B cell (primary cell): ENCODE data around the gene STH. TPM values are rescaled to one million over a fixed set of nuclear protein-coding genes. Genes with fewer than 3 reads are reported as not detected.

Experiments used
- ATAC-seq: fragments of 200-7000 bp; cut with Tn5 transposase; one replicate; pipeline ENCODE4 v1.10.0; 2021; ENCODE audit warnings: low read depth, mild to moderate bottlenecking, moderate number of reproducible peaks, moderate library complexity
- CTCF ChIA-PET: fragments of 350-600 bp; sonication (Branson Sonifier 250); formaldehyde crosslinking; loops from one replicate; lab custom pipeline; 2021; ENCODE audit warnings: antibody characterized with exemption, inconsistent platforms; lab: Charles Lee
- POLR2A ChIA-PET: fragments of 350-600 bp; sonication (Branson Sonifier 250); formaldehyde crosslinking; loops from one replicate; lab custom pipeline; 2021; ENCODE audit warnings: antibody characterized with exemption; lab: Charles Lee
- DNase-seq: peaks from one replicate; pipeline ENCODE4 v3.0.0; 2013
- H2AFZ ChIP-seq: 2 replicates; pipeline ENCODE4 v1.6.1; 2012; ENCODE audit warnings: mild to moderate bottlenecking, low read depth, low read length; ENCODE audit not compliant: insufficient read depth, poor library complexity, severe bottlenecking
- H3K27ac ChIP-seq, 2 donors: 1 replicate in 1 of 2; 2 replicates in 1 of 2; pipeline ENCODE4 v1.5.1; 2012 to 2013; ENCODE audit warnings: low read length in 2 of 2, mild to moderate bottlenecking in 2 of 2, moderate library complexity in 1 of 2
- H3K27me3 ChIP-seq, 4 experiments: fragments of 200-600 bp in 1 of 4; sonication (generic) in 1 of 4; replicated peaks in 1 of 4; 1 replicate in 2 of 4; 2 replicates in 2 of 4; pipeline versions ENCODE4 v1.6.1 to v1.7.0; 2013 to 2016; ENCODE audit warnings: low read length in 3 of 4, mild to moderate bottlenecking in 2 of 4, mixed read lengths in 1 of 4, moderate library complexity in 1 of 4; ENCODE audit not compliant: insufficient read depth in 4 of 4, control insufficient read depth in 3 of 4; ENCODE audit errors: control extremely low read depth in 1 of 4
- H3K36me3 ChIP-seq, 2 experiments: replicated peaks in 1 of 2; 1 replicate in 1 of 2; 2 replicates in 1 of 2; pipeline versions ENCODE4 v1.6.1 to v1.7.1; 2013; ENCODE audit warnings: low read length in 1 of 2; ENCODE audit not compliant: insufficient read depth in 2 of 2, control insufficient read depth in 1 of 2; ENCODE audit errors: control extremely low read depth in 1 of 2, extremely low read depth in 1 of 2
- H3K4me1 ChIP-seq, 2 donors: fragments of 200-600 bp in 1 of 2; sonication (generic) in 1 of 2; 1 replicate in 1 of 2; 2 replicates in 1 of 2; pipeline versions ENCODE4 v1.5.1 to v1.6.1; 2013 to 2017; ENCODE audit warnings: low read length in 2 of 2; ENCODE audit not compliant: control insufficient read depth in 2 of 2, insufficient read depth in 2 of 2
- H3K4me2 ChIP-seq: replicated peaks from 2 replicates; pipeline ENCODE3; 2012; ENCODE audit warnings: mild to moderate bottlenecking, low read depth, low read length; ENCODE audit not compliant: poor library complexity, severe bottlenecking
- H3K4me3 ChIP-seq, 5 experiments: fragments of 200-600 bp in 1 of 5; sonication (generic) in 1 of 5; 1 replicate in 3 of 5; 2 replicates in 2 of 5; pipeline versions ENCODE4 v1.5.1 to v1.7.0; 2011 to 2016; ENCODE audit warnings: low read length in 4 of 5, mild to moderate bottlenecking in 4 of 5, low read depth in 2 of 5, control low read depth in 1 of 5, moderate library complexity in 1 of 5; ENCODE audit not compliant: insufficient read depth in 1 of 5; ENCODE audit errors: control extremely low read depth in 1 of 5, extremely low read depth in 1 of 5
- H3K79me2 ChIP-seq: fragments of 200-600 bp; sonication (generic); one replicate; pipeline ENCODE4 v1.6.0; 2016; ENCODE audit warnings: low read length; ENCODE audit not compliant: control insufficient read depth, insufficient read depth
- H3K9ac ChIP-seq: fragments of 200-600 bp; sonication (generic); 2 replicates; pipeline ENCODE4 v1.6.1; 2017; ENCODE audit warnings: mild to moderate bottlenecking, low read length, moderate library complexity
- H3K9me3 ChIP-seq, 3 donors: one replicate each; pipeline versions ENCODE4 v1.6.1 to v1.7.1; 2013; ENCODE audit warnings: low read length in 2 of 3; ENCODE audit not compliant: control insufficient read depth in 2 of 3, insufficient read depth in 1 of 3; ENCODE audit errors: control extremely low read depth in 1 of 3
- H4K20me1 ChIP-seq: 2 replicates; pipeline ENCODE4 v1.6.0; 2012; ENCODE audit warnings: mild to moderate bottlenecking, low read length; ENCODE audit not compliant: insufficient read depth, control insufficient read depth, poor library complexity, severe bottlenecking
- H3K27ac Mint-ChIP-seq: one replicate; pipeline ENCODE4 v1.8.0; 2021; ENCODE audit warnings: mixed read lengths
- H3K27me3 Mint-ChIP-seq: one replicate; pipeline ENCODE4 v1.8.0; 2021; ENCODE audit warnings: mixed read lengths
- H3K4me1 Mint-ChIP-seq: one replicate; pipeline ENCODE4 v1.8.0; 2021; ENCODE audit warnings: mixed read lengths
- H3K4me3 Mint-ChIP-seq: one replicate; pipeline ENCODE4 v1.8.0; 2021; ENCODE audit warnings: mixed read lengths
- H3K9me3 Mint-ChIP-seq: one replicate; pipeline ENCODE4 v1.8.0; 2022; ENCODE audit warnings: mixed read lengths; ENCODE audit not compliant: insufficient read depth
- EZH2 ChIP-seq: IDR thresholded peaks from 2 replicates; pipeline ENCODE4 v1.6.1; 2012; ENCODE audit warnings: borderline replicate concordance, low read depth, mild to moderate bottlenecking, moderate library complexity, low read length; ENCODE audit not compliant: insufficient read depth, poor library complexity, severe bottlenecking
- WGBS: methylation state at CpG from one replicate; pipeline ENCODE4 v1.1.5; 2013; ENCODE audit warnings: missing lambda C conversion rate; ENCODE audit not compliant: insufficient coverage; 5-methylcytosine and 5-hydroxymethylcytosine counted together
- intact Hi-C: fragments of 100-400 bp; cut with micrococcal nuclease; formaldehyde crosslinking; loops from one replicate; pipeline ENCODE4 v1.10.0; 2022
- polyA plus RNA-seq: library from polyadenylated mRNA; depleted of rRNA; stranded (reverse); fragments of >200 nt; gene quantifications from 2 replicates; pipeline ENCODE4 v1.2.3, GENCODE V29; 2012
- total RNA-seq, 2 donors: library from RNA; stranded (reverse); fragments of 120-200 nt in 1 of 2; gene quantifications; 1 replicate in 1 of 2; 2 replicates in 1 of 2; pipeline versions ENCODE4 v1.2.3 to v1.2.4, GENCODE V29; 2013 to 2022
- TF ChIP-seq, protein P1 (sequence below): fragments of 200-600 bp; IDR thresholded peaks from one replicate; pipeline ENCODE4 v1.8.0; 2022; ENCODE audit warnings: antibody characterized with exemption, mild to moderate bottlenecking

STH gene
- total and polyA plus RNA-seq, 2 donors (not counting 1 experiment from before 2014, with no cell fraction given): not detected

DNA sequence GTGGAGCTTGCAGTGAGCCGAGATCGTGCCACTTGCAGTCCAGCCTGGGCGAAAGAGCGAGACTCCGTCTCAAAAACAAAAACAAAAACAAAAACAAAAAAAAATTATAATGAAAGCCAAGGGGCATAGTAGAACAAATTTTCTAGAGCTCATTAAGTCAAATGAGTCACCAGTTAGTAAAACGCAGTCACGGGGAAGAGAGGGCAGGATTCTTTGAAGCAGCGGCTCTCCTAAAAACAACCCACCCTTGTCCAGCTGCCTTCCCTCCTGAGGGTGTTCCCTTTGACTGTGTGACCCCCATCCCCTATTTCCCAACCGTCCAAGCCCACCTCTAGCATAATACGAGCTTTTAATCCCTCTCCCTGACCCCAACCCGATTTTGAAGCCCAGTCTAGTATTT, 44.1 kb upstream of the STH start:
- H4K20me1 ChIP-seq: no peaks in the 10 kb centered on the region
- H3K36me3 ChIP-seq: no peaks in the 10 kb centered on the region
- peaks cover 0 to 14% (median 4%) of the 10 kb centered on the region in 4 experiments for H3K27me3 ChIP-seq
- no peaks in the 10 kb centered on the region for H3K9me3 Mint-ChIP-seq
- no peak overlapping the region for H3K4me2 ChIP-seq
- no peak for DNase-seq
- no peaks in the 10 kb centered on the region for H3K4me1 Mint-ChIP-seq
- ChIA-PET CTCF (no interaction called here), POLR2A (no interaction called here)
- H3K27ac ChIP-seq: no peak overlapping the region
- H3K9me3 ChIP-seq: no peaks in the 10 kb centered on the region
- 84% methylated on average over 6 of the region's 11 CpGs for WGBS
- TF ChIP-seq, protein P1, sequence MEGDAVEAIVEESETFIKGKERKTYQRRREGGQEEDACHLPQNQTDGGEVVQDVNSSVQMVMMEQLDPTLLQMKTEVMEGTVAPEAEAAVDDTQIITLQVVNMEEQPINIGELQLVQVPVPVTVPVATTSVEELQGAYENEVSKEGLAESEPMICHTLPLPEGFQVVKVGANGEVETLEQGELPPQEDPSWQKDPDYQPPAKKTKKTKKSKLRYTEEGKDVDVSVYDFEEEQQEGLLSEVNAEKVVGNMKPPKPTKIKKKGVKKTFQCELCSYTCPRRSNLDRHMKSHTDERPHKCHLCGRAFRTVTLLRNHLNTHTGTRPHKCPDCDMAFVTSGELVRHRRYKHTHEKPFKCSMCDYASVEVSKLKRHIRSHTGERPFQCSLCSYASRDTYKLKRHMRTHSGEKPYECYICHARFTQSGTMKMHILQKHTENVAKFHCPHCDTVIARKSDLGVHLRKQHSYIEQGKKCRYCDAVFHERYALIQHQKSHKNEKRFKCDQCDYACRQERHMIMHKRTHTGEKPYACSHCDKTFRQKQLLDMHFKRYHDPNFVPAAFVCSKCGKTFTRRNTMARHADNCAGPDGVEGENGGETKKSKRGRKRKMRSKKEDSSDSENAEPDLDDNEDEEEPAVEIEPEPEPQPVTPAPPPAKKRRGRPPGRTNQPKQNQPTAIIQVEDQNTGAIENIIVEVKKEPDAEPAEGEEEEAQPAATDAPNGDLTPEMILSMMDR: no peak
- TF ChIP-seq EZH2: no peak
- H3K27ac Mint-ChIP-seq: no peak overlapping the region
- intact Hi-C loops: no loop called here
- H3K9ac ChIP-seq: no peak overlapping the region
- H3K27me3 Mint-ChIP-seq: peaks cover 20% of the 10 kb centered on the region
- H2AFZ ChIP-seq: no peak overlapping the region
- ATAC-seq: no peak
- no peak overlapping the region for H3K4me3 ChIP-seq
- H3K4me3 Mint-ChIP-seq: no peak overlapping the region
- no peaks in the 10 kb centered on the region for H3K4me1 ChIP-seq
- no peaks in the 10 kb centered on the region for H3K79me2 ChIP-seq

DNA sequence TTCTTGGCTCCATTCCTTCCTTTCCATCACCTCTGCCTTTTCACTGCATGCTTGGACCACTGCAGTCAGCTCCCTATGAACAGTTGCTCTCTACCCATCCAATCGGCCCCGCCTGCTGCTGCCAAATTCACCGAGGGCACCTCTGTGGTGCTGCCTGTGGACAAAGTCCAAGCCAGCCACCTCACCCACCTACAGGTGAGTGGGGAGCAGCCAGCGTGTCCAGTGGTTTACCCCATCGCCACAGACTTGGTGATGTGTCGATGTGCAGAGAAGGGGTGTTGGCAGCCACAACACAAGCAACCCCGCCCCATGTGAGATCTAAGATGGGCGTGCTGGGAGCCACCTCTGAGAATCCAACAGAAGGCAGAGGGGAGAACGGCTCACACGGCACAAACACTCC, 43.7 kb upstream of the STH start:
- H3K27ac ChIP-seq: no peak overlapping the region
- no peaks in the 10 kb centered on the region for H3K79me2 ChIP-seq
- H3K4me2 ChIP-seq: no peak overlapping the region
- ChIA-PET CTCF (no interaction called here), POLR2A (no interaction called here)
- H3K27ac Mint-ChIP-seq: no peak overlapping the region
- H3K4me1 ChIP-seq: no peaks in the 10 kb centered on the region
- no peak overlapping the region for H2AFZ ChIP-seq
- TF ChIP-seq, protein P1: no peak
- TF ChIP-seq EZH2: no peak
- H3K9me3 ChIP-seq: no peaks in the 10 kb centered on the region
- no peaks in the 10 kb centered on the region for H3K4me1 Mint-ChIP-seq
- peaks cover 0 to 10% (median 3%) of the 10 kb centered on the region in 4 experiments for H3K27me3 ChIP-seq
- H4K20me1 ChIP-seq: no peaks in the 10 kb centered on the region
- 74% methylated on average over 7 of the region's 10 CpGs for WGBS
- no peak overlapping the region for H3K9ac ChIP-seq
- H3K9me3 Mint-ChIP-seq: no peaks in the 10 kb centered on the region
- H3K27me3 Mint-ChIP-seq: peaks cover 20% of the 10 kb centered on the region
- no peak overlapping the region for H3K4me3 ChIP-seq
- no peak overlapping the region for H3K4me3 Mint-ChIP-seq
- ATAC-seq: no peak
- intact Hi-C loops: no loop called here
- no peak for DNase-seq
- H3K36me3 ChIP-seq: no peaks in the 10 kb centered on the region
